ENCODE results near the gene TMEM212.

DNA sequence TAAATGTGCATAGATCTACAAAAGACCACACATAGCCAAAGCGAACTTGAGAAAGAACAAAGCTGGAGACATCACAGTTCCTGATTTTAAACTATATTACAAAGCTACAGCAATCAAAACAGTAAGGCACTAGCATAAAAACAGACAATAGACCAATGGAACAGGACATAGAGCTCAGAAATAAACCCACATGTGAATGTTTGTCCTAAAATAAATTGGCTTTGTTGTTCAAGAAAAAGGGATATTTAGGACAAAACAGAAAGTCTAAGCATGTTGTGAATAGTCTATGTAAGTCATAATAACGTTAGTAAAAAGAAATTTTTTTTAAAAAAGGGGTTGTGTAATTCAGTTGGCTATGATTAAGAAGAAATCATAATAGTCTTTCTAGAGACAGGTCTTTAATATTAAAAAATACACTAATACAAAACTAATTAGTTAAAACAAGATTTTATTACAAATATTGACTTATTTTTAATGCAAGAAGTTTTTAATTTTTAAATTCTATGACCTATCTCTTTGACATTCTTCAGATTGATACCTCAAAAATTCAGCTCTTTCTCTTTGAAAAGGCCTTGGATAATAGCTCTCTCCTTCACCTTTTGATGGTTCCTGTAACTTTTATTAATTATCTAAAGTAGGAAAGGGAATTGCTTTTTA, 11.6 kb downstream of the TMEM212 start:
- no peak for TF ChIP-seq MAX (IDR thresholded peaks at IDR 0.05; ENCODE audit: low read depth, low read length)
- TF ChIP-seq CTCF (IDR thresholded peaks at IDR 0.05; ENCODE audit: low read depth, low read length) = no peak
- no peak for TF ChIP-seq POLR2A (IDR thresholded peaks at IDR 0.05; ENCODE audit: extremely low read depth, insufficient read length)
- no peak for TF ChIP-seq MYC (IDR thresholded peaks at IDR 0.05; ENCODE audit: low read depth, low read length)

All from NB4 (cell line).